H1 (cell line): ENCODE measurements around the gene CAMK2B. TPM values are rescaled to one million over a fixed set of nuclear protein-coding genes. Genes with fewer than 3 reads are reported as not detected.

Source experiments
- CTCF ChIA-PET: fragments of 300-600 bp; sonication (Branson Sonifier 250); formaldehyde crosslinking; loops from one replicate; lab custom pipeline; 2021; ENCODE audit not compliant: partially characterized antibody; lab: Charles Lee
- POLR2A ChIA-PET: fragments of 300-600 bp; sonication (Branson Sonifier 250); formaldehyde crosslinking; loops from one replicate; lab custom pipeline; 2021; ENCODE audit warnings: inconsistent platforms; ENCODE audit not compliant: partially characterized antibody; lab: Charles Lee
- DNase-seq, 2 experiments: peaks; one replicate each; pipeline versions ENCODE4 v3.0.0 to v3.0.0-alpha.2; 2010 to 2022; ENCODE audit warnings: low spot score in 2 of 2, low read depth in 1 of 2, mixed read lengths in 1 of 2
- FAIRE-seq: peaks from 2 replicates; lab custom pipeline; 2011; peaks lifted over from hg19 to GRCh38; lab: Jason Lieb, UNC
- H2AFZ ChIP-seq: 2 replicates; pipeline ENCODE4 v1.8.1; 2012; ENCODE audit warnings: low read length, inconsistent platforms
- H2AK5ac ChIP-seq: 2 replicates; pipeline ENCODE4 v1.6.1; 2013; ENCODE audit warnings: low read depth, low read length
- H2BK120ac ChIP-seq: replicated peaks from 2 replicates; pipeline ENCODE3; 2013; ENCODE audit warnings: low read depth, low read length, inconsistent platforms
- H2BK12ac ChIP-seq: 2 replicates; pipeline ENCODE4 v1.6.1; 2013; ENCODE audit warnings: low read depth, low read length
- H2BK15ac ChIP-seq: 2 replicates; pipeline ENCODE4 v1.6.1; 2013; ENCODE audit warnings: low read length
- H2BK20ac ChIP-seq: 2 replicates; pipeline ENCODE4 v1.6.1; 2013; ENCODE audit warnings: low read length
- H2BK5ac ChIP-seq: 2 replicates; pipeline ENCODE4 v1.6.1; 2013; ENCODE audit warnings: low read depth, low read length
- H3K14ac ChIP-seq: 2 replicates; pipeline ENCODE4 v1.6.1; 2013; ENCODE audit warnings: inconsistent platforms; ENCODE audit not compliant: insufficient read length
- H3K18ac ChIP-seq: 2 replicates; pipeline ENCODE4 v1.6.1; 2013; ENCODE audit warnings: low read length; ENCODE audit errors: extremely low read depth
- H3K23ac ChIP-seq: 2 replicates; pipeline ENCODE4 v1.6.1; 2013; ENCODE audit warnings: inconsistent platforms; ENCODE audit not compliant: insufficient read length
- H3K23me2 ChIP-seq: 2 replicates; pipeline ENCODE4 v1.6.1; 2013; ENCODE audit warnings: low read depth, low read length
- H3K27ac ChIP-seq: 2 replicates; pipeline ENCODE4 v1.6.1; 2011; ENCODE audit warnings: low read depth, low read length, inconsistent platforms
- H3K27me3 ChIP-seq, 4 experiments: replicated peaks in 1 of 4; 1 replicate in 1 of 4; 2 replicates in 3 of 4; pipeline versions ENCODE4 v1.6.1 to v1.8.1; 2011 to 2013; ENCODE audit warnings: low read length in 3 of 4, mild to moderate bottlenecking in 3 of 4, inconsistent platforms in 2 of 4, mixed read lengths in 2 of 4, moderate library complexity in 1 of 4; ENCODE audit not compliant: control insufficient read depth in 3 of 4, insufficient read depth in 3 of 4; ENCODE audit errors: extremely low read depth in 1 of 4
- H3K36me3 ChIP-seq, 4 experiments: 2 replicates each; pipeline versions ENCODE4 v1.6.1 to v1.8.1; 2011 to 2013; ENCODE audit warnings: mild to moderate bottlenecking in 4 of 4, low read length in 3 of 4, moderate library complexity in 2 of 4, control low read depth in 1 of 4, inconsistent platforms in 1 of 4; ENCODE audit not compliant: insufficient read depth in 4 of 4, control insufficient read depth in 2 of 4
- H3K4ac ChIP-seq: replicated peaks from 2 replicates; pipeline ENCODE3; 2013; ENCODE audit warnings: low read length, low read depth, mixed read lengths, inconsistent platforms; ENCODE audit not compliant: insufficient read length
- H3K4me1 ChIP-seq, 4 experiments: replicated peaks in 1 of 4; 1 replicate in 1 of 4; 2 replicates in 3 of 4; pipeline versions ENCODE4 v1.6.1 to v1.8.1; 2011 to 2013; ENCODE audit warnings: low read length in 3 of 4, inconsistent platforms in 2 of 4, mixed read lengths in 1 of 4; ENCODE audit not compliant: insufficient read depth in 4 of 4, control insufficient read depth in 3 of 4
- H3K4me2 ChIP-seq, 2 experiments: 2 replicates each; pipeline versions ENCODE4 v1.6.1 to v1.8.1; 2011 to 2013; ENCODE audit warnings: low read depth in 2 of 2, low read length in 2 of 2, control low read depth in 1 of 2, inconsistent platforms in 1 of 2, mild to moderate bottlenecking in 1 of 2; ENCODE audit not compliant: insufficient read depth in 1 of 2
- H3K4me3 ChIP-seq, 4 experiments: fragments of 200-600, 300-600 bp in 1 of 4; sonication (generic), shearing (Covaris generic), sonication (Bioruptor Twin) in 1 of 4; 2 replicates each; pipeline versions ENCODE4 v1.5.1 to v1.8.1; 2011 to 2016; ENCODE audit warnings: low read length in 4 of 4, low read depth in 3 of 4, control low read depth in 2 of 4, inconsistent platforms in 2 of 4, mild to moderate bottlenecking in 2 of 4, mixed read lengths in 1 of 4, moderate library complexity in 1 of 4; ENCODE audit not compliant: insufficient read depth in 2 of 4; ENCODE audit errors: extremely low read depth in 1 of 4
- H3K56ac ChIP-seq: replicated peaks from 2 replicates; pipeline ENCODE3; 2013; ENCODE audit warnings: low read depth, mild to moderate bottlenecking, mixed read lengths, low read length, inconsistent platforms; ENCODE audit not compliant: insufficient read length
- H3K79me1 ChIP-seq: 2 replicates; pipeline ENCODE4 v1.6.1; 2013; ENCODE audit warnings: low read depth, low read length, control low read depth
- H3K79me2 ChIP-seq, 2 experiments: 2 replicates each; pipeline versions ENCODE4 v1.6.1 to v1.8.1; 2012 to 2013; ENCODE audit warnings: low read length in 2 of 2, mild to moderate bottlenecking in 2 of 2, inconsistent platforms in 1 of 2; ENCODE audit not compliant: insufficient read depth in 2 of 2, control insufficient read depth in 1 of 2
- H3K9ac ChIP-seq, 4 experiments: replicated peaks in 1 of 4; 1 replicate in 1 of 4; 2 replicates in 3 of 4; pipeline versions ENCODE4 v1.6.1 to v1.8.1; 2011 to 2013; ENCODE audit warnings: low read depth in 3 of 4, low read length in 3 of 4, control low read depth in 2 of 4, mild to moderate bottlenecking in 2 of 4, moderate library complexity in 2 of 4, inconsistent platforms in 1 of 4; ENCODE audit errors: extremely low read depth in 1 of 4
- H3K9me3 ChIP-seq, 2 experiments: 2 replicates each; pipeline versions ENCODE4 v1.6.1 to v1.8.1; 2012 to 2013; ENCODE audit warnings: mild to moderate bottlenecking in 2 of 2, moderate library complexity in 2 of 2, control low read depth in 1 of 2, inconsistent platforms in 1 of 2, low read depth in 1 of 2, low read length in 1 of 2, mixed read lengths in 1 of 2; ENCODE audit not compliant: insufficient read depth in 2 of 2
- H4K20me1 ChIP-seq, 2 experiments: replicated peaks in 1 of 2; 2 replicates each; pipeline versions ENCODE3 to v1.8.1; 2011 to 2013; ENCODE audit warnings: inconsistent platforms in 2 of 2, low read length in 2 of 2, mild to moderate bottlenecking in 1 of 2; ENCODE audit not compliant: insufficient read depth in 2 of 2, control insufficient read depth in 1 of 2
- H4K5ac ChIP-seq: 2 replicates; pipeline ENCODE4 v1.6.1; 2013; ENCODE audit warnings: low read length, low read depth, mixed read lengths, inconsistent platforms; ENCODE audit not compliant: insufficient read length
- H4K8ac ChIP-seq: 2 replicates; pipeline ENCODE4 v1.8.0; 2013; ENCODE audit warnings: mild to moderate bottlenecking, moderate library complexity, low read length, inconsistent platforms; ENCODE audit not compliant: insufficient read depth; ENCODE audit errors: extremely low read depth
- H4K91ac ChIP-seq: replicated peaks from 2 replicates; pipeline ENCODE3; 2013; ENCODE audit warnings: low read length, mixed read lengths, inconsistent platforms; ENCODE audit not compliant: insufficient read length
- CTCF ChIP-seq, 3 experiments: IDR thresholded peaks; 1 replicate in 2 of 3; 2 replicates in 1 of 3; pipeline versions ENCODE4 v1.5.1 to v1.6.1; 2011; ENCODE audit warnings: low read length in 3 of 3, mild to moderate bottlenecking in 3 of 3, inconsistent platforms in 2 of 3, low read depth in 1 of 3, moderate library complexity in 1 of 3; ENCODE audit not compliant: insufficient read depth in 1 of 3; ENCODE audit errors: control extremely low read depth in 1 of 3
- POLR2AphosphoS5 ChIP-seq: IDR thresholded peaks from 2 replicates; pipeline ENCODE4 v1.6.1; 2011; ENCODE audit warnings: low read depth, low read length
- SIN3A ChIP-seq, 2 experiments: IDR thresholded peaks in 1 of 2; conservative IDR thresholded peaks in 1 of 2; 2 replicates each; pipeline ENCODE4 v1.6.1; 2011 to 2012; ENCODE audit warnings: low read length in 2 of 2, improper control_type of control experiment in 1 of 2, low read depth in 1 of 2, mild to moderate bottlenecking in 1 of 2
- SIX5 ChIP-seq: IDR thresholded peaks from 2 replicates; pipeline ENCODE4 v1.6.1; 2011; ENCODE audit warnings: mild to moderate bottlenecking, low read depth, low read length
- SRF ChIP-seq: IDR thresholded peaks from 2 replicates; pipeline ENCODE4 v1.6.1; 2011; ENCODE audit warnings: mild to moderate bottlenecking, low read depth, low read length, moderate library complexity
- SUZ12 ChIP-seq: fragments of 200-600 bp; sonication (generic); IDR thresholded peaks from 2 replicates; pipeline ENCODE4 v1.6.1; 2012; ENCODE audit warnings: mild to moderate bottlenecking, inconsistent platforms, low read length, moderate library complexity, mixed read lengths
- WGBS, 2 experiments: shearing (Covaris generic) in 1 of 2; methylation state at CpG; one replicate each; pipeline versions ENCODE4 v1.1.6 to v1.1.7; 2013 to 2015; ENCODE audit warnings: low lambda C conversion rate in 2 of 2, mixed read lengths in 2 of 2, inconsistent platforms in 1 of 2, low coverage in 1 of 2, missing lambda C conversion rate in 1 of 2; ENCODE audit not compliant: insufficient replicate concordance in 2 of 2, insufficient coverage in 1 of 2, insufficient read length in 1 of 2; ENCODE audit errors: extremely low coverage in 1 of 2, missing lambda C conversion rate in 1 of 2; 5-methylcytosine and 5-hydroxymethylcytosine counted together
- polyA plus RNA-seq, 7 experiments: library from polyadenylated mRNA; depleted of rRNA in 3 of 7; stranded (reverse) in 5 of 7; unstranded in 2 of 7; fragments of >200 nt in 5 of 7; fragments of 200-250 nt in 2 of 7; gene quantifications; 1 replicate in 5 of 7; 2 replicates in 1 of 7; 4 replicates in 1 of 7; pipeline versions ENCODE4 v1.2.1 to v1.2.3, GENCODE V29; 2011 to 2013; ENCODE audit warnings: missing spikeins in 2 of 7, mixed read lengths in 2 of 7
- total RNA-seq: library from RNA; stranded (reverse); fragmentation: NEBNext Ultra II Directional; extraction: Animal tissue kit (Norgen Biotek cat#: 25700); gene quantifications from 2 replicates; pipeline ENCODE4 v1.2.1, GENCODE V29; 2021
- TF ChIP-seq, protein P1 (sequence below): IDR thresholded peaks from 2 replicates; pipeline ENCODE4 v1.6.1; 2011; ENCODE audit warnings: low read depth, mild to moderate bottlenecking, low read length; ENCODE audit not compliant: insufficient read depth

Gene CAMK2B
- total and polyA plus RNA-seq, 2 of the 8 experiments (the other 6 are each of a cell fraction or from before 2014, with no cell fraction given) = 0.05 to 0.15 TPM

DNA sequence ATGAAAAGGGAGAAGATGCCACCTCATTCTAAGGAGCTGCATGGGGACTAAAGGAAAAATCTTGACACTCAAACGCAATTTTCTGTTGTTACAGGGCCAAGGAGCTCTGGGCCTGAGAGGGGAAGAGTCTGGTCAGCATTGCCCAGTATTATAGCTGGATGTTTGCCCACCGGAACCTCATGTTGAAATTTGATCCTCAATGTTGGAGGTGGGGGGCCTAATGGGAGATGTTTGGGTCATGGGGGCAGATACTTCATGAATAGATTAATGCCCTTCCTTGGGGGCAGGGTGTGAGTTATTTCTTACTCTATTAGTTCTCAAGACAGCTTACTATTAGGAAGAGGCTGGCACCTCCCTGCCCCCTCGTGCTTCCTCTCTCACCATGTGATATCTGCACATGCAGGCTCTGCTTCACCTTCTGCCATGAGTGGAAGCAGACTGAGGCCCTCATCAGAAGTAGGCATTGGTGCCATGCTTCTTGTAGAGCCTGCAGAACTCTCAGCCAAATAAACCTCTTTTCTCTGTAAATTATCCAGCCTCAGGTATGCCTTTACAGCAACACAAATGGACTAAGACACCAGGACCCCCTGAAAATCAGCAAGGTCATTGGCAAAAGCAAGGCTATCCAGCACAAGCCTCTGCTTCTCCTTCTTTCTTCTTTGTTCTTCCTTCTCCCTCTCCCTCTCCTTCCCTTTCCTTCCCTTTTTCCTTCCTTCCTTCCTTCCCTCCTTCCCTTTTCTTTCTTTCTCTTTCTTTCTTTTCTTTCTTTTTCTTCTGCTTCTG, 151.3 kb downstream of the CAMK2B start:
- no peak overlapping the region for H2BK20ac ChIP-seq
- H3K79me2 ChIP-seq = no peaks in the 10 kb centered on the region
- peaks cover 0 to 2% (median under 1%) of the 10 kb centered on the region in 4 experiments; a peak in 2 of 7 replicates for H3K4me1 ChIP-seq
- no peak overlapping the region for H2BK15ac ChIP-seq
- H4K20me1 ChIP-seq = no peaks in the 10 kb centered on the region
- H3K9me3 ChIP-seq = no peaks in the 10 kb centered on the region
- no peak overlapping the region for H4K91ac ChIP-seq
- no peak for TF ChIP-seq SIX5
- TF ChIP-seq SIN3A (conservative IDR thresholded peaks at IDR 0.05 in 1 of 2, IDR thresholded peaks at IDR 0.05 in 1 of 2; ENCODE audit: low read depth in 1 of 2, low read length in 2 of 2) = no peak
- TF ChIP-seq POLR2AphosphoS5 = no peak
- TF ChIP-seq SRF = no peak
- TF ChIP-seq CTCF (IDR thresholded peaks at IDR 0.05; ENCODE audit: control extremely low read depth in 1 of 3, insufficient read depth in 1 of 3, low read depth in 1 of 3, low read length in 3 of 3) = no peak
- TF ChIP-seq, protein P1, sequence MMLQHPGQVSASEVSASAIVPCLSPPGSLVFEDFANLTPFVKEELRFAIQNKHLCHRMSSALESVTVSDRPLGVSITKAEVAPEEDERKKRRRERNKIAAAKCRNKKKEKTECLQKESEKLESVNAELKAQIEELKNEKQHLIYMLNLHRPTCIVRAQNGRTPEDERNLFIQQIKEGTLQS = no peak
- no peak for TF ChIP-seq SUZ12
- H3K36me3 ChIP-seq = no peaks in the 10 kb centered on the region
- no peak overlapping the region for H2AK5ac ChIP-seq
- ChIA-PET CTCF (interaction anchor here (0.6 to 1.6 kb wide), 3 partner anchors 11 to 48 kb away, joined by 3 to 5 read pairs (median 3); no protein-coding TSS in a partner anchor), POLR2A (interaction anchor here (0.8 to 0.9 kb wide), 2 partner anchors 10 to 49 kb away, joined by 3 to 4 read pairs; no protein-coding TSS in a partner anchor)
- H3K4ac ChIP-seq = no peak overlapping the region
- H3K27me3 ChIP-seq = no peaks in the 10 kb centered on the region; a peak in 1 of 7 replicates
- H2BK120ac ChIP-seq = no peak overlapping the region
- H3K23ac ChIP-seq = no peak overlapping the region
- no peak overlapping the region for H3K14ac ChIP-seq
- no peaks in the 10 kb centered on the region for H3K79me1 ChIP-seq
- H2BK12ac ChIP-seq = no peak overlapping the region
- FAIRE-seq (no peak), DNase-seq (no peak)
- H3K56ac ChIP-seq = no peak overlapping the region
- no peak overlapping the region for H4K8ac ChIP-seq
- no peak overlapping the region for H2BK5ac ChIP-seq
- H3K23me2 ChIP-seq = no peaks in the 10 kb centered on the region
- H3K4me3 ChIP-seq = no peak overlapping the region
- WGBS, 2 experiments = 61% methylated on average over 3 of the region's 3 CpGs; no CpG with 5 or more reads in 1 of the 2 experiments
- H4K5ac ChIP-seq = no peak overlapping the region
- H3K4me2 ChIP-seq = no peak overlapping the region
- H3K27ac ChIP-seq = no peak overlapping the region
- no peak overlapping the region for H2AFZ ChIP-seq
- H3K9ac ChIP-seq = no peak overlapping the region
- no peak overlapping the region for H3K18ac ChIP-seq
